Effector CD4-positive, alpha-beta T cell (primary cell): Measurements from ENCODE around the gene KIFC3.
"Not testable (repeated sequence)": the region's sequence is repeated elsewhere in the genome, so short reads cannot be mapped to it uniquely, and the experiment has no call there.

ENCODE experiments used
- DNase-seq: peaks from one replicate; pipeline ENCODE4 v3.0.0-alpha.2; 2020

The KIFC3 gene

GRCh38 chr16:57736419-57737351, 65.6 kb downstream of the KIFC3 start:
- DNase-seq, result peak; percentile 24

DNA sequence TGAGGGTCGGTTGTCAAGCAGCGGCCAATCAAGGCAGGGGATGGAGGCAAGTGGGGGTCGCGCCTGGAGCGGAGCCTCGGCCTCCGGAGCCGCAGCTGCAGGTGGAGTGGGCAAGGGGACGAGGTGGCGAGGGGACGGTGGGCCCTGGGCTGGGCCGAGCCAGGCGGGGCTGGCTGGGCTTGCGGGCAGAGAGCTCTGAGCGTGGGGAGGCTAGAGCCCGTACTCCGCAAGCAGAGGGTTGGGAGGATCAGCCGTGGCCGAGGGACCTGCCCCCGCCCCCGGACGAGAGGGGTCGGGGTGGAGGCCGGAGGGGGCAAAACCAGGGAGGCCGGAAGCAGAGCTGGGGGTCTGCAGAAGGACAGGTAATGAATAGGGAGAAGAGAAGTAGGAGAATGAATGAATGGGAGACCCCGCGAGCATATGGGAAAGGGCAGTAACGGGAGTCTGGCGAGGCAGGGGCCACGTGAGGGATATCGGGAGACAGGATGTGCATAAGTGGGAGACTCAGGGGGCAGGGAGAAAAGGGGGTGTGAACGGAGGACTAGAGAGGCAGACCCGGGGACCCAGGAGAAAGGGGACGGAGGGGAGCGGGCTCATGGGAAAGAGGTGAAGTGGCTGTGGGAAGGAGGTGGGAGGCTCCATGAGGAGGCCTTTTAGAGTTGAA, 66.4 kb downstream of the KIFC3 start, which contains the start of gene KATNB1:
TSS of gene KATNB1 (plus strand) at position 16 of the 664 bp plus-strand sequence. CDS start 1,474 bp downstream, outside the sequence.
- no peak for DNase-seq

GRCh38 chr16:57734925-57735754, 67.2 kb downstream of the KIFC3 start:
- DNase-seq, result peak; percentile 96

- no peak for DNase-seq
Measured at GRCh38 chr16:57734308-57734924, 67.9 kb downstream of the KIFC3 start.

GRCh38 chr16:57732714-57733113, 69.6 kb downstream of the KIFC3 start:
- no peak for DNase-seq

DNA sequence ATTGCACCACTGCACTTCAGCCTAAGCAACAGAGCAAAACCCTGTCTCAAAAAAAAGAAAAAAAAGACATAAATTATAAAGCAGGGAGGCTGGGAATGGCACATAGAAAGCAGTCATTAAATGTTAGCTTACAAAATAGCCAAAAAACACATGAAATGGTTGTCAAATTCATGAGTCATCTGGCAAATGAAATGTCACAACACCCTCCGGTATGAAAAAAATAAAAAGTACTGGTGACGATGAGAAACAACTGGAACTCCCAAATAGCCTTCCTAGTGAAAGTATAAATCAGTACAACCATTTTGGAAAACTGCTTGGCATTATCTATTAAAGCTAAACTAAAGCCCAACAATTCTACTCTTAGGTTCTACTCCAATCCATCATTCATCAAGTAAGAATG, 70.3 kb downstream of the KIFC3 start:
- no peak for DNase-seq

GRCh38 chr16:57730771-57731730, 71.2 kb downstream of the KIFC3 start:
- no peak for DNase-seq

GRCh38 chr16:57729852-57730251, 72.4 kb downstream of the KIFC3 start:
- DNase-seq, result not testable (repeated sequence)

GRCh38 chr16:57729182-57729484, 73.2 kb downstream of the KIFC3 start:
- no peak for DNase-seq

- DNase-seq, result no peak
Measured at GRCh38 chr16:57728336-57729181, 73.7 kb downstream of the KIFC3 start.

- no peak for DNase-seq
Measured at GRCh38 chr16:57727610-57728009, 74.7 kb downstream of the KIFC3 start.

DNA sequence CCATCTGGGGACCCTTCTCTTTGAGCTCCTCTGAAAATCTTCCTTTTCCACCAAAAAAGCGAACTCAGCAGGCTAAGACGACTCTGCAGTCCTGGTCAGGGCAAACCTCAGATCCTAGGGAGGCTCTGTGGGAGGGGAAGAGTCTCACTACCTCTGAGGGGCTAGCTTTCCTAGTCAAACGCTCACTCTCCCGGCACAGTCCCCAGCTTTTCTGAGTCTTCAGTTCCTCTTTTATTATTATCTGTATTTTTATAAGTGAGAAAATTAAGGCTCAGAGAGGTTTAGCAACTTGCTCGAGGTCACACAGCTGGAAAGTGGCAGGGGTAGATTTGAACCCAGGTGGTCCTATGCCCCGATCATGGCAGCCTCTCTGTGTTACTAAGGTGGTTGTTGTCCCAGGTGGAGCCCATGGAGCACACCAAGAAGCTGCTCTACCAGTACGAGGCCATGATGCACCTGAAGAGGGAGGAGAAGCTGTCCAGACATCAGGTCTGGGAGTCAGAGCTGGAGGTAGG, 75.8 kb downstream of the KIFC3 start:
- no peak for DNase-seq

- no peak for DNase-seq
Measured at GRCh38 chr16:57725976-57726375, 76.3 kb downstream of the KIFC3 start.

GRCh38 chr16:57725554-57725953, 76.7 kb downstream of the KIFC3 start:
- no peak for DNase-seq

- DNase-seq, result no peak
Measured at GRCh38 chr16:57725151-57725550, 77.1 kb downstream of the KIFC3 start.

GRCh38 chr16:57724531-57724930, 77.8 kb downstream of the KIFC3 start:
- no peak for DNase-seq

DNA sequence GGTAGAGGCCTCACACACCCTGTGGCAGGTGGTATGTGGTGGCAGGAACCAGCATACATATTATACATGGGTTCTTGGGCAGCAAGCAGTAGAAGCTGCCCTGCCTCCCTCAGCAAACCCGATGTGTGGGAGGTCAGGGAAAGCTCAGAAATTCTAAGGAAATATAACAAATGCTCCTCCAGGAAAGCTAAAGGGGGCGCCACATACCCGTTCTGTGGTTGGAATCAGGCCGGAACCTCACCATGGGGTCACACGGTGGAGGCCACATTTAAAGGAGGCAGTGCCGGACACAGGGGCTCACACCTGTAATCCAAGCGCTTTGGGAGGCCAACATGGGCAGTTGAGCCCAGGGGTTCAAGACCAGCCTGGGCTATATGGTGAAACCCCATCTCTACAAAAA, 79.1 kb downstream of the KIFC3 start:
- DNase-seq, result no peak

GRCh38 chr16:57722651-57723050, 79.6 kb downstream of the KIFC3 start:
- no peak for DNase-seq

- no peak for DNase-seq
Measured at GRCh38 chr16:57722210-57722499, 80.1 kb downstream of the KIFC3 start.
